HUES48 (cell line): Measurements from ENCODE around the gene PTPRF.
A peak's percentile ranks its signal among the peaks of the same experiment; 100 is the strongest.

Experiments used
- H3K27ac ChIP-seq: one replicate; pipeline ENCODE4 v1.7.0; 2013; ENCODE audit warnings: low read depth, low read length, inconsistent platforms
- H3K27me3 ChIP-seq: 2 replicates; pipeline ENCODE4 v1.6.1; 2013; ENCODE audit warnings: mild to moderate bottlenecking, low read length; ENCODE audit not compliant: control insufficient read depth, insufficient read depth
- H3K36me3 ChIP-seq: 2 replicates; pipeline ENCODE4 v1.6.1; 2013; ENCODE audit warnings: low read length; ENCODE audit not compliant: control insufficient read depth, insufficient read depth
- H3K4me1 ChIP-seq: 2 replicates; pipeline ENCODE4 v1.6.1; 2013; ENCODE audit warnings: mild to moderate bottlenecking, low read length; ENCODE audit not compliant: control insufficient read depth, insufficient read depth
- H3K4me3 ChIP-seq: 2 replicates; pipeline ENCODE4 v1.5.1; 2013; ENCODE audit warnings: mild to moderate bottlenecking, low read depth, low read length
- H3K9ac ChIP-seq: 2 replicates; pipeline ENCODE4 v1.6.1; 2013; ENCODE audit warnings: mild to moderate bottlenecking, low read depth, low read length, moderate library complexity
- H3K9me3 ChIP-seq: 2 replicates; pipeline ENCODE4 v1.6.1; 2013; ENCODE audit warnings: low read length; ENCODE audit not compliant: control insufficient read depth, insufficient read depth

The PTPRF gene

GRCh38 chr1:43529206-43529731 is 1.4 kb upstream of the PTPRF start:
- Histone ChIP-seq H3K4me3 (peak overlapping the region; percentile 31; the same call in 1 of the 2 replicates), H3K36me3 (no peaks in the 10 kb centered on the region), H3K4me1 (peaks cover 34% of the 10 kb centered on the region), H3K27me3 (peaks cover 12% of the 10 kb centered on the region), H3K9me3 (no peaks in the 10 kb centered on the region), H3K27ac (no peak overlapping the region), H3K9ac (no peak overlapping the region)

- peak overlapping the region; percentile 78 for H3K9ac ChIP-seq
- peaks cover 41% of the 10 kb centered on the region for H3K4me1 ChIP-seq
- H3K27ac ChIP-seq, result peak overlapping the region; percentile 74
These were observed 623 bp downstream of the PTPRF start for GRCh38 chr1:43531107-43531905.

GRCh38 chr1:43531906-43532584 is 1.4 kb downstream of the PTPRF start:
- Histone ChIP-seq H3K4me1 (peaks cover 41% of the 10 kb centered on the region), H3K27ac (peak overlapping the region; percentile 74), H3K4me3 (peak overlapping the region; percentile 92), H3K9me3 (no peaks in the 10 kb centered on the region), H3K36me3 (no peaks in the 10 kb centered on the region), H3K9ac (peak overlapping the region; percentile 78), H3K27me3 (peaks cover 12% of the 10 kb centered on the region)

More at GRCh38 chr1:43531107-43531905, 623 bp downstream of the PTPRF start:
- no peaks in the 10 kb centered on the region for H3K9me3 ChIP-seq
- no peaks in the 10 kb centered on the region for H3K36me3 ChIP-seq
- H3K27me3 ChIP-seq, result peaks cover 12% of the 10 kb centered on the region
- H3K4me3 ChIP-seq, result peak overlapping the region; percentile 92

- H3K27ac ChIP-seq, result no peak overlapping the region
- peak overlapping the region; percentile 92 for H3K4me3 ChIP-seq
- peaks cover 12% of the 10 kb centered on the region for H3K27me3 ChIP-seq
- peaks cover 3% of the 10 kb centered on the region; the same call in 1 of the 2 replicates for H3K36me3 ChIP-seq
- no peaks in the 10 kb centered on the region for H3K9me3 ChIP-seq
- H3K9ac ChIP-seq, result no peak overlapping the region
- H3K4me1 ChIP-seq, result peaks cover 46% of the 10 kb centered on the region
These were observed 2.0 kb downstream of the PTPRF start for GRCh38 chr1:43532716-43533115.

- H3K9ac ChIP-seq, result no peak overlapping the region
- H3K9me3 ChIP-seq, result no peaks in the 10 kb centered on the region
- no peak overlapping the region for H3K4me3 ChIP-seq
- peaks cover 12% of the 10 kb centered on the region; the same call in 1 of the 2 replicates for H3K36me3 ChIP-seq
- H3K4me1 ChIP-seq, result peaks cover 48% of the 10 kb centered on the region
- H3K27ac ChIP-seq, result no peak overlapping the region
- peaks cover 12% of the 10 kb centered on the region for H3K27me3 ChIP-seq
These were observed 2.9 kb downstream of the PTPRF start for GRCh38 chr1:43533584-43533983.

- Histone ChIP-seq H3K4me3 (no peak overlapping the region), H3K27me3 (peaks cover 12% of the 10 kb centered on the region), H3K9me3 (no peaks in the 10 kb centered on the region), H3K4me1 (peaks cover 47% of the 10 kb centered on the region), H3K27ac (no peak overlapping the region), H3K9ac (no peak overlapping the region), H3K36me3 (peaks cover 18% of the 10 kb centered on the region)
These were observed 3.6 kb downstream of the PTPRF start for GRCh38 chr1:43534256-43534655.

- H3K27me3 ChIP-seq, result peaks cover 3% of the 10 kb centered on the region; the same call in 1 of the 2 replicates
- no peaks in the 10 kb centered on the region for H3K9me3 ChIP-seq
- peaks cover 34% of the 10 kb centered on the region for H3K4me1 ChIP-seq
- no peak overlapping the region for H3K27ac ChIP-seq
- no peak overlapping the region for H3K9ac ChIP-seq
- peaks cover 32% of the 10 kb centered on the region for H3K36me3 ChIP-seq
- H3K4me3 ChIP-seq, result no peak overlapping the region
These were observed 5.6 kb downstream of the PTPRF start for GRCh38 chr1:43536196-43536863.

GRCh38 chr1:43536864-43537358 is 6.2 kb downstream of the PTPRF start:
- Histone ChIP-seq H3K27ac (no peak overlapping the region), H3K9me3 (no peaks in the 10 kb centered on the region), H3K4me1 (peaks cover 34% of the 10 kb centered on the region), H3K27me3 (peaks cover 3% of the 10 kb centered on the region; the same call in 1 of the 2 replicates), H3K36me3 (peaks cover 37% of the 10 kb centered on the region), H3K9ac (no peak overlapping the region), H3K4me3 (no peak overlapping the region)

- Histone ChIP-seq H3K27ac (no peak overlapping the region), H3K36me3 (peaks cover 41% of the 10 kb centered on the region), H3K4me1 (peaks cover 30% of the 10 kb centered on the region), H3K27me3 (peaks cover 3% of the 10 kb centered on the region; the same call in 1 of the 2 replicates), H3K9me3 (no peaks in the 10 kb centered on the region), H3K9ac (no peak overlapping the region), H3K4me3 (no peak overlapping the region)
These were observed 6.9 kb downstream of the PTPRF start for GRCh38 chr1:43537423-43538142.

- H3K4me1 ChIP-seq, result peaks cover 25% of the 10 kb centered on the region
- no peak overlapping the region for H3K4me3 ChIP-seq
- no peak overlapping the region for H3K9ac ChIP-seq
- no peaks in the 10 kb centered on the region for H3K9me3 ChIP-seq
- H3K36me3 ChIP-seq, result peaks cover 45% of the 10 kb centered on the region
- no peak overlapping the region for H3K27ac ChIP-seq
- H3K27me3 ChIP-seq, result peaks cover 3% of the 10 kb centered on the region; the same call in 1 of the 2 replicates
These were observed 7.4 kb downstream of the PTPRF start for GRCh38 chr1:43538143-43538487.
